ENCODE results near the gene HES5. TPM values are rescaled to one million over a fixed set of nuclear protein-coding genes. Genes with fewer than 3 reads are reported as not detected.

HES5 gene
- total RNA-seq, 1 donor from 2014 or later, result not detected

DNA sequence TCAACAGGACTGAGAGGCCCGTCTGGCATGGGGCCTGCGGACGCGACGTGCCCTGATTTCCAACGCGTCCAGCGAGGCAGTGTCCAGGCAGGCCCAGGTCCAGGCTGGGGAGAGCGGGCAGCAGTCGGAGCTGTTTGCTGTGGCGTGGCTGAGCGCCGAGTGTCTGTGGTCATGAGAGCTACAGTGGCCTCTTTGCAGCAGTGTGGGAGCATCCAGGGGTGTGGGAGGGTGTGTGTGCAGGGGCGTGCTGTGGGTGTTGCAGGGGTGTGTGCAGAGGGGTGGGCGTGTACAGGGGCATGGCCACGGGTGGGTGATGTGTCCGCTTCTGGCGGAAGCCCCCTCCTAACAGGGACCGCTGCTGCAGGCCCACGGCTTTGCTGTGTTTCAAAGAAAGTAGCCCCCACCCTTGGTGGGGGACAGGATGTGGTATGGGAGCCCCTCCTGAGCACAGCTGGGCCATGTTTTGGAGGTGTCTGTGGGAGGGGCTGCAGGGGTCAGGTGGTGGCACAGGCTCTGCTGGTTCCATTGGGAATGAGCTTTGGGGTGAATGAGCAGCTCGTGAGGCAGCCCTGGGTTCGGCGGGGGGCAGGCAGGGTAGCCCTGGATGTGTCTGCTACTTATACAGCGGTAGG lies 36.3 kb downstream of the HES5 start:
- TF ChIP-seq, protein P1, sequence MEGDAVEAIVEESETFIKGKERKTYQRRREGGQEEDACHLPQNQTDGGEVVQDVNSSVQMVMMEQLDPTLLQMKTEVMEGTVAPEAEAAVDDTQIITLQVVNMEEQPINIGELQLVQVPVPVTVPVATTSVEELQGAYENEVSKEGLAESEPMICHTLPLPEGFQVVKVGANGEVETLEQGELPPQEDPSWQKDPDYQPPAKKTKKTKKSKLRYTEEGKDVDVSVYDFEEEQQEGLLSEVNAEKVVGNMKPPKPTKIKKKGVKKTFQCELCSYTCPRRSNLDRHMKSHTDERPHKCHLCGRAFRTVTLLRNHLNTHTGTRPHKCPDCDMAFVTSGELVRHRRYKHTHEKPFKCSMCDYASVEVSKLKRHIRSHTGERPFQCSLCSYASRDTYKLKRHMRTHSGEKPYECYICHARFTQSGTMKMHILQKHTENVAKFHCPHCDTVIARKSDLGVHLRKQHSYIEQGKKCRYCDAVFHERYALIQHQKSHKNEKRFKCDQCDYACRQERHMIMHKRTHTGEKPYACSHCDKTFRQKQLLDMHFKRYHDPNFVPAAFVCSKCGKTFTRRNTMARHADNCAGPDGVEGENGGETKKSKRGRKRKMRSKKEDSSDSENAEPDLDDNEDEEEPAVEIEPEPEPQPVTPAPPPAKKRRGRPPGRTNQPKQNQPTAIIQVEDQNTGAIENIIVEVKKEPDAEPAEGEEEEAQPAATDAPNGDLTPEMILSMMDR (IDR thresholded peaks at IDR 0.05; ENCODE audit: unreplicated experiment), result no peak
- DNase-seq (ENCODE audit: low spot score in 2 of 2, unreplicated experiment in 2 of 2), result no peak
- H3K36me3 Mint-ChIP-seq, result no peaks in the 10 kb centered on the region
- peaks cover 9% of the 10 kb centered on the region for H3K4me1 Mint-ChIP-seq
- peaks cover 3% of the 10 kb centered on the region for H3K9me3 Mint-ChIP-seq
- H3K4me3 Mint-ChIP-seq, result no peak overlapping the region
- H3K27me3 Mint-ChIP-seq (ENCODE audit: low read depth), result peaks cover 19% of the 10 kb centered on the region
- peak overlapping the region; percentile 12 for H3K27ac Mint-ChIP-seq

DNA sequence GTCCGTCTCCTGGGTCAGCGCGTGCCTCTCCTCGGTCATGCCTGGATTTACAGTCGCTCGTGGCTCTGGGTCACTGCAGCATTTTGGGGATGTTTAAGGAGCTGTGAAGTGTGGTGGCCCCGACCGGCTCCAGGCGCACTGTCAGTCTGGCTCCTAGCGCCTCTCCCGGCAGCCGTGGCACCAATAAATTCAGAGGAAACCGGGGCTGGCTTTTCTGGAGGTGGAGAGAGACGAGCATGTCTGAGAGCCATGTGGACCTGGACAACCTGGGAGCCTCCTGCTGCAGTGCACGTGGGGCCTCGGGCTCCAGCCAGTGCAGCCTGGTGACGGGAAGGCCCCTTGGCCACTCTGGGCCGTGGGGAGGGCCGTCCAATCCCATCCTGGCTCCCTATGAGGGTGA lies 36.8 kb downstream of the HES5 start:
- DNase-seq (ENCODE audit: low spot score in 2 of 2, unreplicated experiment in 2 of 2), result no peak
- H3K27me3 Mint-ChIP-seq (ENCODE audit: low read depth), result peaks cover 20% of the 10 kb centered on the region
- H3K4me1 Mint-ChIP-seq, result peaks cover 9% of the 10 kb centered on the region
- no peak overlapping the region for H3K27ac Mint-ChIP-seq
- H3K9me3 Mint-ChIP-seq, result peaks cover 8% of the 10 kb centered on the region
- TF ChIP-seq, protein P1 (IDR thresholded peaks at IDR 0.05; ENCODE audit: unreplicated experiment), result no peak
- H3K36me3 Mint-ChIP-seq, result no peaks in the 10 kb centered on the region
- H3K4me3 Mint-ChIP-seq, result no peak overlapping the region

DNA sequence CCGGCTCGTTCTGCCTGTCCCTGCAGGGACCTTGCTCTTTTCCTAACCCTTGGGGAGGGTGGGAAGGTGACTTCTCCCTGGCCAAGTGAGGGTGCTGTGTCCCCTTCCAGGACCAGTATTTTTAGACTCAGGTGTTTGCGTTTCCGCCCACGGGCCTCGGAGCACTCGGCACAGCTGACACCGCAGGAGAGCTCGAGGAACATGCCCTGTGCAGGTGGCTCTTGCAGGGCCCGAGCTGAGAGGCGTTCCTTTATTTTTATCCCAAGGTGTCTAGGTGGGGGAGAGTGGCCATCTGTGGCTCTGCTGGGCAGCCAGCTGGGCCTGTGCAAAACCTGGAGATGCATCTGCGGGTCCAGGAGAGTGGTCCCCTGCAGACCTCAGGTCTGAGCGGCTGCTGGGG lies 38.0 kb downstream of the HES5 start:
- TF ChIP-seq, protein P1 (IDR thresholded peaks at IDR 0.05; ENCODE audit: unreplicated experiment), result no peak
- H3K4me3 Mint-ChIP-seq, result no peak overlapping the region
- H3K27ac Mint-ChIP-seq, result no peak overlapping the region
- no peaks in the 10 kb centered on the region for H3K36me3 Mint-ChIP-seq
- H3K27me3 Mint-ChIP-seq (ENCODE audit: low read depth), result peaks cover 20% of the 10 kb centered on the region
- DNase-seq (ENCODE audit: low spot score in 2 of 2, unreplicated experiment in 2 of 2), result no peak
- peaks cover 11% of the 10 kb centered on the region for H3K9me3 Mint-ChIP-seq
- peaks cover 9% of the 10 kb centered on the region for H3K4me1 Mint-ChIP-seq

DNA sequence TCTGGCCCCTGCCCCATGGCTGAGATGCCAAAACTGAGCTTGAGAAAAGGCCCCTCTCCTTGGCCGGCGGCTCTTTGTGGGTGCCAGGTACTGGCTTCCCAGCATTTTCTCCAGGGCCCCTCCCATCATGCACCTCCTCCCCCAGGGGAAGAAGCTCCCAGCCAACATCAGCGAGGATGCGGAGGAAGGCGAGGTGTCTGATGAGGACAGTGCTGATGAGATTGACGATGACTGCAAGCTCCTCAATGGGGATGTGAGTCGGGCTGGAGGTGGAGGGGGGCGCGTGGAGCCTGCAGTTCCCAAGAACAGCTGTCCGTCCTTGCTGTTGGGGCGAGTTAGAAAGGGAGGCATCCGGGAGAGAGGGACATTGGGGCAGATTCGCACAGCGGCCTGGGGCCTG lies 40.4 kb downstream of the HES5 start:
- Mint-ChIP-seq H3K4me3 (no peak overlapping the region), H3K27ac (no peak overlapping the region), H3K4me1 (peaks cover 9% of the 10 kb centered on the region), H3K36me3 (no peaks in the 10 kb centered on the region), H3K9me3 (peaks cover 11% of the 10 kb centered on the region), H3K27me3 (ENCODE audit: low read depth) (peaks cover 20% of the 10 kb centered on the region)
- DNase-seq (ENCODE audit: low spot score in 2 of 2, unreplicated experiment in 2 of 2), result no peak
- TF ChIP-seq, protein P1 (IDR thresholded peaks at IDR 0.05; ENCODE audit: unreplicated experiment), result no peak

DNA sequence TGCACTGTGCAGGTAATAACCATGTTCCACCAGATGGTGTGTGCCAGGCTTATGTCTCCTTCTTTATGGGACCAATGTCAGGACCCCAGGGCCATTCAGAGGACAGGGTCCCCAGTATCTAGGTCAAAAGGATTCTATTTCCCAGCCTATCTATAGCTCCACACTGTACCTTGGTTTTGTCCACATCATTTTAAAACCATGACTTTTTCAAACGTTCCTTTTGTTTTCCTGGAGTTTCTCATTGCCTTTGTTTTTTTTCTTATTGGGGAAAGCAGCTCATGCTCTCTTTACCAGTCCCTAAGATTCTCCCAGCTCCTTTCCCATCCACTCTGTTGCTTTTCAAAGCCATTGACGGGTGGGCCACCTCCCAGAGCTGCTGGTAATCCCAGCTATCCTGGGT lies 41.4 kb downstream of the HES5 start:
- H3K9me3 Mint-ChIP-seq, result peaks cover 11% of the 10 kb centered on the region
- TF ChIP-seq, protein P1 (IDR thresholded peaks at IDR 0.05; ENCODE audit: unreplicated experiment), result no peak
- H3K27ac Mint-ChIP-seq, result no peak overlapping the region
- H3K4me1 Mint-ChIP-seq, result peaks cover 2% of the 10 kb centered on the region
- no peaks in the 10 kb centered on the region for H3K36me3 Mint-ChIP-seq
- H3K27me3 Mint-ChIP-seq (ENCODE audit: low read depth), result peaks cover 16% of the 10 kb centered on the region
- no peak overlapping the region for H3K4me3 Mint-ChIP-seq
- DNase-seq (ENCODE audit: low spot score in 2 of 2, unreplicated experiment in 2 of 2), result no peak

DNA sequence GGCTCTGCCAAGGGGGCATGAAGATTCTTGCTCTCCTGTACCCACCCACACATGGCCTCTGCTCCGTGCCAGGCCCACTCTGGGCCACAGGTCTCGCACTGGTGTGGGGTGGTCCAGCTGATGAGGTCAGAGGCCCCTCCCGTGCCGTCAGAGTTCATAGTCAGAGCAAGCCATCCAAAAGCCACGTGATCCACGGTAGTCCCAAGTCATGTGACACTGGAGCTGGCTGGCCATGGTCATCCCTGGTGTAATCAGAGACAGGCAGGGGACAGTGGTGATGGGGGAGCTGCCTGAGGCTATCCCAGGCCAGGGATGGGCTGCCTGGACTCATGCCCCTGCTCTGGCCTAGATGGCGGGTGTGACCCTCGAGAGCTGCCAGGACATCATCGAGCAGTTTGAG lies 43.5 kb downstream of the HES5 start:
- TF ChIP-seq, protein P1 (IDR thresholded peaks at IDR 0.05; ENCODE audit: unreplicated experiment), result no peak
- peaks cover 11% of the 10 kb centered on the region for H3K9me3 Mint-ChIP-seq

More for the DNA sequence above, 43.5 kb downstream of the HES5 start:
- no peak overlapping the region for H3K27ac Mint-ChIP-seq
- DNase-seq (ENCODE audit: low spot score in 2 of 2, unreplicated experiment in 2 of 2), result no peak
- H3K4me1 Mint-ChIP-seq, result no peaks in the 10 kb centered on the region
- H3K4me3 Mint-ChIP-seq, result no peak overlapping the region
- peaks cover 10% of the 10 kb centered on the region for H3K27me3 Mint-ChIP-seq (ENCODE audit: low read depth)
- H3K36me3 Mint-ChIP-seq, result no peaks in the 10 kb centered on the region
